NCI-H446 (cell line): Measurements from ENCODE around the gene UBE2D1.

Experiments used
- DNase-seq, 2 experiments: peaks; one replicate each; lab custom pipeline; 2025; lab: John Stamatoyannopoulos, UW

UBE2D1 gene

GRCh38 chr10:58334817-58335305 lies at the start of gene UBE2D1:
Gene UBE2D1, plus strand, starts transcription at chr10:58335006. Its CDS starts 196 bp downstream, at chr10:58335202.
- peak in 1 of 2 experiments; percentile 70 for DNase-seq

GRCh38 chr10:58291538-58292174 lies 43.1 kb upstream of the UBE2D1 start:
- peak in 1 of 2 experiments; percentile 34 for DNase-seq

- no peak for DNase-seq
These were observed 40.8 kb upstream of the UBE2D1 start for GRCh38 chr10:58293989-58294388.

GRCh38 chr10:58299580-58299979 lies 35.2 kb upstream of the UBE2D1 start:
- peak in 1 of 2 experiments; percentile 47 for DNase-seq

- DNase-seq = no peak
These were observed 34.1 kb upstream of the UBE2D1 start for GRCh38 chr10:58300676-58301075.

GRCh38 chr10:58302254-58302653 lies 32.6 kb upstream of the UBE2D1 start:
- DNase-seq = no peak

- no peak for DNase-seq
These were observed 30.6 kb upstream of the UBE2D1 start for GRCh38 chr10:58304099-58304633.

- no peak for DNase-seq
These were observed 29.0 kb upstream of the UBE2D1 start for GRCh38 chr10:58305821-58306220.

GRCh38 chr10:58307676-58308075 lies 27.1 kb upstream of the UBE2D1 start:
- no peak for DNase-seq

GRCh38 chr10:58311026-58311425 lies 23.8 kb upstream of the UBE2D1 start:
- no peak for DNase-seq

GRCh38 chr10:58316874-58317273 lies 17.9 kb upstream of the UBE2D1 start:
- DNase-seq = no peak

- DNase-seq = no peak
These were observed 16.5 kb upstream of the UBE2D1 start for GRCh38 chr10:58318346-58318745.

GRCh38 chr10:58319599-58319998 lies 15.2 kb upstream of the UBE2D1 start:
- DNase-seq = no peak

GRCh38 chr10:58320351-58321049 lies 14.3 kb upstream of the UBE2D1 start:
- DNase-seq = no peak

GRCh38 chr10:58322072-58322834 lies 12.6 kb upstream of the UBE2D1 start:
- no peak for DNase-seq

- no peak for DNase-seq
These were observed 12.0 kb upstream of the UBE2D1 start for GRCh38 chr10:58322835-58323209.

- no peak for DNase-seq
These were observed 7.8 kb upstream of the UBE2D1 start for GRCh38 chr10:58326967-58327381.

- DNase-seq = no peak
These were observed 6.6 kb upstream of the UBE2D1 start for GRCh38 chr10:58328233-58328632.

GRCh38 chr10:58330431-58330830 lies 4.4 kb upstream of the UBE2D1 start:
- DNase-seq = no peak

- no peak for DNase-seq
These were observed 3.2 kb upstream of the UBE2D1 start for GRCh38 chr10:58331646-58332045.

- no peak for DNase-seq
These were observed 650 bp downstream of the UBE2D1 start for GRCh38 chr10:58335306-58336005.

- DNase-seq = no peak
These were observed 1.4 kb downstream of the UBE2D1 start for GRCh38 chr10:58336242-58336641.
